ENCODE data around the gene SERPINA4. TPM values are rescaled to one million over a fixed set of nuclear protein-coding genes. Genes with fewer than 3 reads are reported as not detected.
"Not testable (repeated sequence)": the region's sequence is repeated elsewhere in the genome, so short reads cannot be mapped to it uniquely, and the experiment has no call there.

The SERPINA4 gene
- total RNA-seq, 2 experiments from 2014 or later: not detected

DNA sequence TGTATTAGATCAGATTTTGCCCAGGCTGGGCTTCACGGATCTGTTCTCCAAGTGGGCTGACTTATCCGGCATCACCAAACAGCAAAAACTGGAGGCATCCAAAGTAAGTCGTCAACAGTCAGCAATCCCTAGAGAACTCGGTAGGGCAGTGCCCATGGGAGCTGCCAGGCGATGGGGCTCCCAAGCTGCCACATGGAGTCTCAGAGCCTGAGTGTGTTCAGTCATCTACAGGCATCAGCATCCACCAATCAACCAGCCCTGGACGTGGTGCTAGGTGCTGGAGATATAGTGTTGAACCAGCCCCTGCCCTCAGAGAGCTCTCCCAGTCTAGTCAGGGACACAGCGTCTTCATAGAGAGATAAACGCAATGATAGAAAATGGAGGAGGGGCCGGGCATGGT, 6.9 kb downstream of the SERPINA4 start:
- no peaks in the 10 kb centered on the region for H3K9me3 Mint-ChIP-seq (ENCODE audit: low read depth)
- no peaks in the 10 kb centered on the region for H3K4me1 Mint-ChIP-seq
- no peak overlapping the region for H3K4me3 Mint-ChIP-seq
- H3K27me3 Mint-ChIP-seq: no peaks in the 10 kb centered on the region
- DNase-seq (no peak), ATAC-seq (no peak)
- H3K36me3 Mint-ChIP-seq: no peaks in the 10 kb centered on the region
- CTCF ChIA-PET: no interaction called here
- no peak overlapping the region for H3K27ac Mint-ChIP-seq

DNA sequence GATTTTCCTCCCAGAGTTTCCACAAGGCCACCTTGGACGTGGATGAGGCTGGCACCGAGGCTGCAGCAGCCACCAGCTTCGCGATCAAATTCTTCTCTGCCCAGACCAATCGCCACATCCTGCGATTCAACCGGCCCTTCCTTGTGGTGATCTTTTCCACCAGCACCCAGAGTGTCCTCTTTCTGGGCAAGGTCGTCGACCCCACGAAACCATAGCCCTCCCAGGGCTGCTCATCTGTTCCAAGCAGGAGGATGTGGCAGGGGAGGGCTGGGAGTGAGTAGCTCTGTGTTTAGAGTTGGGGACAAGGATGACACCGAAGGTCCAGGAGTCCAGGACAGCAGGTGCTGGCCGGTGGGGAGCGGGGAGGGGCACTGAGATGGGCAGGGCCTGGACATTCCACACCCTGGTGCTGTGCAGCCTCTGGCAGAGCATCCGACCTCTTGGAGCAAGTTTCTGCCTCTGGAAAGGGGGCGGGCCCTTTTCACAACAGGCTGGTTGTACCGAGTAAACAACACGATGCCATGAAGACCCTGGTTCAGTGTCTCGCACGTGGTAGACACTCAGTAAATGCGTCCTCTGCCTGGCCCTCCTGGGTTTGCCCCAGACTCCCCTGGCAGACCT, 8.2 kb downstream of the SERPINA4 start:
- H3K9me3 Mint-ChIP-seq (ENCODE audit: low read depth): no peaks in the 10 kb centered on the region
- ATAC-seq (no peak), DNase-seq (no peak)
- no peak overlapping the region for H3K4me3 Mint-ChIP-seq
- CTCF ChIA-PET: no interaction called here
- no peaks in the 10 kb centered on the region for H3K36me3 Mint-ChIP-seq
- no peaks in the 10 kb centered on the region for H3K27me3 Mint-ChIP-seq
- H3K27ac Mint-ChIP-seq: no peak overlapping the region
- H3K4me1 Mint-ChIP-seq: no peaks in the 10 kb centered on the region

DNA sequence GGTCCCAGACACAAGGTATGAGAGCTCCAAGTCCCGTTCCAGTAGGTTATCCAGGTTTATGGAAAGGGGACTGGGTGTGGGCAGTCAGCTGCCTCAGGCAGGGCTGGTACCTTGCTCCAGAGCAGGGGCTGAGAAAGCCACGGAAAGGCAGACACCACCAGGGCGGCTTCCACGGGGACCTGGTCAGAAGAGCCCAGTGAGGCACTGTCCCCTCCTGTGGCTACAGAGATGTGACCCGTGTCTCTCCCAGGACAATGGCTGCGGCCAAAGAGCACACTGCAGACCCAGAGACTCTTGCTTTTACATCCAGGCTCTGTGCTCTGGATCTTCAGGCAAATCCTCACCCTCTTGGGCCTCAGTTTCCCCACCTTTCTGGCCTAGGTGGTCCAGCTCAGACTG, 8.8 kb downstream of the SERPINA4 start:
- no peaks in the 10 kb centered on the region for H3K4me1 Mint-ChIP-seq
- H3K27ac Mint-ChIP-seq: no peak overlapping the region
- H3K9me3 Mint-ChIP-seq (ENCODE audit: low read depth): no peaks in the 10 kb centered on the region
- CTCF ChIA-PET: no interaction called here
- DNase-seq (no peak), ATAC-seq (no peak)
- no peaks in the 10 kb centered on the region for H3K36me3 Mint-ChIP-seq
- H3K4me3 Mint-ChIP-seq: no peak overlapping the region
- H3K27me3 Mint-ChIP-seq: no peaks in the 10 kb centered on the region

DNA sequence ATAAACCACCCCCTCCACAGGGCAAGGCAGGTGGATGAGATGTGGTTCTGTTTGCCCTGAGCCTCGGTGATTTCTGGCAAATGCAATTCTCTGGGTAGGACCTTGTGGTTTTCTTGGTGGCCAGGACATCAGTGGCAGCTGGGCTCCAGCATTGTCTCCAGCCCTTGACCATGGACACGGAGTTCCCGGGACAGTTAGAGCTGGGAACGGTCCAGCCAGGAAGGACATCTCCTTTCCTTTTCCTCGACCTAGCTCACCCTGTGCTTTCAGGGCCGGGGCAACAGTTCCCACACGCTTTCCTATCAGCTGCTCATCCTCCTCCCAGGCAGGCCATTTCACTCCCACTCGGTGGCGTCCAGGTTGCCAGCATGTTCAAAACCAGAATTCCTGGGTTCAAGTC, 9.2 kb downstream of the SERPINA4 start:
- DNase-seq (no peak), ATAC-seq (no peak)
- H3K4me1 Mint-ChIP-seq: no peaks in the 10 kb centered on the region
- no peaks in the 10 kb centered on the region for H3K36me3 Mint-ChIP-seq
- no peaks in the 10 kb centered on the region for H3K9me3 Mint-ChIP-seq (ENCODE audit: low read depth)
- no peak overlapping the region for H3K4me3 Mint-ChIP-seq
- H3K27me3 Mint-ChIP-seq: no peaks in the 10 kb centered on the region
- CTCF ChIA-PET: no interaction called here
- no peak overlapping the region for H3K27ac Mint-ChIP-seq

DNA sequence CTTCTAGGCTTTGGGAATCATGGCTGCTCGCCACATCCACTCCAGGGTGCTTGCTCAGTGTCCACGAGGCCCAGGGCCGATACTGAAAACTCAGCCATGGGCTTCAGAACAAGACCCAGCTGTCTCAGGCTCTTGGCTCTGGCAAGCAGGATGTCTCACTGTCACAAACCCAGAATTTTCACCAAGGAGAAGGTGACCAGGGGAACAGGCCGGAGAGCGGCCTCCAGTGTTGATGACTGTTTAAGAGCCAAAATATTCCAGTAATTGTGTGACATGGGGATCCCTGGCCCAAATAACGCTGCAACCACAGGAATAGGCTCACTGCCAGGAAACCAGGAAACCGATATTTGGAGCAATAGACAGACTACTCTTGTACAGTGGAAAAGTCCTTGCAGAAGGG, 10.2 kb downstream of the SERPINA4 start:
- Mint-ChIP-seq H3K9me3 (ENCODE audit: low read depth) (no peaks in the 10 kb centered on the region), H3K27ac (no peak overlapping the region), H3K4me1 (no peaks in the 10 kb centered on the region), H3K4me3 (no peak overlapping the region), H3K36me3 (no peaks in the 10 kb centered on the region), H3K27me3 (no peaks in the 10 kb centered on the region)
- DNase-seq: no peak
- ATAC-seq: no peak
- CTCF ChIA-PET: no interaction called here

DNA sequence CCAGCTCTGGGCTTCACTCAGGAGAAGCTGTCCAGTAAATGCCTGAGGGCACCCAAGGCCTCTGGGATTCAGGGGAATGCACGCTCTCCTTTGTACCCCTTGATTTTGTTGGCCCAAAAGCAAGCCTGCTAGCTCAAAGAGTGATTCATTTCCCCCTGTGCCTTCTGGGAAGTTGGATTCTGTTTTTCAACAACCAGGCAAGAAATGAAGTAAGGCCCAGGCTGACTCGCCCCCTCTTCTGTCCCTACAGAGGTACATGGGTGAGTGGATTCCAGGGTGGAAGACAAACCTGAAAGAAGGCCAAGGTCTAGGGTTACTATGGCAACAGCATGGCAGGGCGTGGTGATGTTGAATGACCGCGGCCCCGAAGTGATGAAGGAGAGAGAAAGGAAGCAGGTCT, 10.7 kb downstream of the SERPINA4 start:
- H3K27me3 Mint-ChIP-seq: no peaks in the 10 kb centered on the region
- ATAC-seq: no peak
- H3K36me3 Mint-ChIP-seq: no peaks in the 10 kb centered on the region
- H3K9me3 Mint-ChIP-seq (ENCODE audit: low read depth): no peaks in the 10 kb centered on the region
- no peak for DNase-seq
- no peaks in the 10 kb centered on the region for H3K4me1 Mint-ChIP-seq
- CTCF ChIA-PET: no interaction called here
- H3K4me3 Mint-ChIP-seq: no peak overlapping the region
- H3K27ac Mint-ChIP-seq: no peak overlapping the region

DNA sequence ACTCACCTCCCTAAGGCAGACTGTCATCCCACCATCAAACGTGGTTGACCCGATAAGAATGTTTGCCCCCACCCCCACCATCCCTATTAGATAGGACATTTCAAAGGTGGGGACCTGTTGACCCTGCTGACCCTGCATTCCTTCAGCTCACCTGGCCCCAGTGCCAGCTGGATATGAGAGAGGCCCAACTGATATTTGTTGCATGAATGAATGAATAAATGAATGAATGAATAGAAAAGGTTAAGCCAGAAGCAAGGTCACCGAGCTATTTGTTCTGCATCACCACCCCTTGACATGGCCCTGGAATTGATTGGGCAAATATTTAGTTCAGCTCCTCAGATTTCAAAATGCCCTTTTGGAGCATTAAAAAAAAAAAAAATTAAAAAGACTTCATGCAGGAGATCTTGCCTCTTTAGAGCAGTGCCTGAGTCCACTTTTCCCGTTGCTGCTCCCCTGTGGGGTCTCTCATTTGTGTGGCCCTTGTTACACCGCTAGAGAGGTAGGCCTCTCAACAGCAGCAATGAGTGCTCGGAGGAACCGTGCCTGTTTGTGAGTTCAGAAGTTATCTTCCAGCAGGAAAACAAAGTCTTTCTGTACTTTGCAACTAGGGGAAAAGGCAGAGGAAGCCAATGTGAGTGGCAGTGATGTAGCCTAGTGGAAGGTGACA, 11.5 kb downstream of the SERPINA4 start:
- no peak for DNase-seq
- H3K9me3 Mint-ChIP-seq (ENCODE audit: low read depth): no peaks in the 10 kb centered on the region
- H3K4me3 Mint-ChIP-seq: no peak overlapping the region
- no peak overlapping the region for H3K27ac Mint-ChIP-seq
- no peak for ATAC-seq
- CTCF ChIA-PET: no interaction called here
- no peaks in the 10 kb centered on the region for H3K4me1 Mint-ChIP-seq
- H3K27me3 Mint-ChIP-seq: no peaks in the 10 kb centered on the region
- H3K36me3 Mint-ChIP-seq: no peaks in the 10 kb centered on the region

DNA sequence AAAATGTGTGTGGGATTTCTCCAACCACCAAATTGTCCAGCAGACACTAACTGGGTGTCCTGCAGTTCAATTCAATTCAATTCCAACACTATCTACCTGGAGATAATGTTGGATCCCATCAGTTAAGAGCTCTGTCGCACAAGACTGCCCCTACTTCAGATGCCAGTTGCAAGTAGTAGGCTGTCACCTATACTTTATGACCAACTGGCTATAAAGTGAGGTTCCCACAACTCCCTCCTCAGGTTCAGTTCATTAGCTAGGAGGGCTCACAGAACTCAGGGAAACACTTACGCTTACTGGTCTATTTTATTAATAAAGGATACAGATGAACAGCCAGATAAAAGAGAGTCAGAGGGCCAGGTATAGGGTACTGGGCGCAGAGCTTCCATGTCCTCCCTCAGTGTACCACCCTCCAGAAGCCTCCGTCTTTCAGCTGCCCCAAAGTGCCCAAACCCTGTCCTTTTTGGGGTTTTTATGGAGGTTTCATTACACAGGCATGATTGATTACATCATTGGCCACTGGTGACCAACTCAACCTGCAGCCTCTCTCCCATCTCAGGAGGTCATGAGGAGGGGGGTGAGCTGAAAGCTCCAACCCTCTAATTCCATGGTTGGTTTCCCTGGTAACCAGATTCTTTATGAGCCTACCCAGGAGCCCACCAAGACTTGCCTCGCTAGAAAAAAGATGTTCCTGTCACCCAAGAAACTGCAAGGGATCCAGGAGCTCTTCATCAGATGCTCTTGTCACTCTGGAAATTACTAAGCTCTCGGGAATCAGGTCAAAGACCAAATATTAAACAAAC, 12.4 kb downstream of the SERPINA4 start:
- no peaks in the 10 kb centered on the region for H3K27me3 Mint-ChIP-seq
- no peaks in the 10 kb centered on the region for H3K36me3 Mint-ChIP-seq
- CTCF ChIA-PET: no interaction called here
- H3K4me1 Mint-ChIP-seq: no peaks in the 10 kb centered on the region
- H3K9me3 Mint-ChIP-seq (ENCODE audit: low read depth): no peaks in the 10 kb centered on the region
- DNase-seq (no peak), ATAC-seq (no peak)
- no peak overlapping the region for H3K27ac Mint-ChIP-seq
- no peak overlapping the region for H3K4me3 Mint-ChIP-seq

DNA sequence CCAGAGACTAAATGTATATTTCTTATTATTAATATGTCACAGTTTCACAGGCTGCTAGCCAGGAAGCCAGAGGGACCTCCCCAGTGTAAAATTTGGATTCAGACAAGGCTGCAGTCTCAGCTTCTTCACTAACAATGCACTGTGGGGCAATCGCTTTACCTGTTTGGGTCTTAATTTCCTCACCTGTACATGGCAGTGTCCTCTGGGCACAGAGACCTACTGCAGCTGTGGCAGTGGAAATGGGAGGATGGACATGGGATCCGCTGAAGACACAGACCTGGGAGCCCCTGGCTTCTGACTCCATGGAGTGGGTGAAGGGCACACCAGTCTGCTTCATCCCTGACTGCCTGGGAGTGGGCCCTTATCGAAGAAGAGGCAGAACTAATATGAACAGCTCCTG, 13.1 kb downstream of the SERPINA4 start:
- ATAC-seq (no peak), DNase-seq (no peak)
- Mint-ChIP-seq H3K9me3 (ENCODE audit: low read depth) (no peaks in the 10 kb centered on the region), H3K27ac (no peak overlapping the region), H3K4me1 (no peaks in the 10 kb centered on the region), H3K4me3 (no peak overlapping the region), H3K36me3 (no peaks in the 10 kb centered on the region), H3K27me3 (no peaks in the 10 kb centered on the region)
- CTCF ChIA-PET: no interaction called here

DNA sequence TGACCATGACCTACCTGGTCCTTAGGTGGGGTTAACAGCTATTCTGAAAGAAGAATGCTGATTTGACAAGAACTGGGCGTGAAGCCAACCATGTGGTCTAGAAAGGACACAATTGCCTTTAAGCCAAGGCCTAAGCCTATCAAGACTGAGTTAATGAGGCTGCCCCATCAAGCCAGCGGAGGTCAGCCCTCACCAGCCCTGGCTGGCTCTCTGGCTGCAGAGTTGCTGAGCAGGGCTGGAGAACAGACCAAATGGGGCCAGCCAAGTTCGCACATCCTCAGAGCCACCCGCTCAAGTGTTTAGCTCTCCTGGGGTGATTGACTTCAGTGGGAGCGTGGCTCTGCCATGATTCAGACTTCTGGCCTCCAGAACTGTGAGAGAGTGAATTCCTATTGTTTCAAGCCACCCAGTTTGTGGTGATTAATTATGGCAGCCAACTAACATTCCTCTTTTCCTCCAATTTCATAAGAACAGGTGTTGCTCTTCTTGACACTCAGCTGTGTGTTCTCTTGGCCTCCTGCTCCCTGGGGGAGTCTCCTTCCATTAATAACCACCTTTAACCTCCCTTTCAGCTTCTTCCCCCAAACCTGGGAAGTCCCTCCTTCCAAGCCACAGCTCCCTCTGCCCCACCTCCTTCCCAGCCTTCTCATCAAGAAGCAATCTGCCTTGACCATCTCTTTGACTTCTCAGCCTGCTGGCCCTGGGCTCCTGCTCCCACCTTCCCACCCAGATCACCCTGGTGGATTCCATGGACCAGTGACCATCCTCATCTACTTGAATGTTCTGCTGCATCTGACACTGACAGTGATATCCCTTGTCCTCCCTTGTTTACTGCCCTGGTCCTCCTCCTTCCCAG, 14.7 kb downstream of the SERPINA4 start:
- Mint-ChIP-seq H3K9me3 (ENCODE audit: low read depth) (no peaks in the 10 kb centered on the region), H3K27ac (no peak overlapping the region), H3K4me1 (no peaks in the 10 kb centered on the region), H3K36me3 (no peaks in the 10 kb centered on the region), H3K27me3 (no peaks in the 10 kb centered on the region), H3K4me3 (no peak overlapping the region)
- CTCF ChIA-PET: no interaction called here
- DNase-seq (no peak), ATAC-seq (no peak)

DNA sequence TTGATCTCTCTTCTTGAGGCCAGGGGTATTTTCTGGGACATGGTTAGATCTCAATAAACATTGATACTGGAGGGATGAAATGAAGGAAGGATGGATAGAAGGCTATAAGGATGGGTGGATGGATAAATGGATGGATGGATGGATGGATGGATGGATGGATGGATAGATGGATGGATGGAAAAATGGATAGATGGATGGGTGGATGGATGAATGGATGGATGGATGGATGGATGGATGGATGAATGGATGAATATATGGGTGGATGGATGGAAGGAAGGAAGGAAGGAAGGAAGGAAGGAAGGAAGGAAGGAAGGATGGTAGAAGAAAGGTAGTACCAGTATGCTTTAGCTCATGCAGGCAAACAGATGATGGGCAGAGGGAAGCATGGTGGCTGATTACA, 16.2 kb downstream of the SERPINA4 start:
- ATAC-seq; H3K9me3 Mint-ChIP-seq (ENCODE audit: low read depth); DNase-seq; CTCF ChIA-PET; H3K4me3 Mint-ChIP-seq; H3K27ac Mint-ChIP-seq; H3K36me3 Mint-ChIP-seq; H3K27me3 Mint-ChIP-seq; H3K4me1 Mint-ChIP-seq: not testable (repeated sequence)

DNA sequence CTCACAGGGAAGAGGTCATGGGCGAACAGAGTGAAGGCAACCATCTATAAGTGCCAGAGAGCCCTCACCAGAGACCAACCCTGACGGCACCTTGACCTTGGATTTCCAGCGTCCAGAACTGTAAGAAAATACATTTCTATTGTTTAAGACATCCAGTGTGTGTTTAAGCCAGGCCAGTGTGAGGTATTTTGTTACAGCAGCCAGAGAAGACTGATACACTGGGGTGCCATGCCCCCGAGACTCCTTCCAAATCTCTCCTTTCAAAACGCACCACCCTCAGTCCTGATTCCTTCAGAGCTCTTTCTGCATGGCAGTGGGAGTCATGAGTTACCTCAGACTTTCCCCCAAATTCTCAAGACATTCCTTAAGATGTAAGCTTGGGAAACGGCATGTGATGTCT, 17.5 kb downstream of the SERPINA4 start:
- Mint-ChIP-seq H3K27ac (no peak overlapping the region), H3K4me1 (no peaks in the 10 kb centered on the region), H3K4me3 (no peak overlapping the region), H3K36me3 (no peaks in the 10 kb centered on the region), H3K27me3 (no peaks in the 10 kb centered on the region), H3K9me3 (ENCODE audit: low read depth) (no peaks in the 10 kb centered on the region)
- no peak for DNase-seq
- CTCF ChIA-PET: no interaction called here
- ATAC-seq: no peak

DNA sequence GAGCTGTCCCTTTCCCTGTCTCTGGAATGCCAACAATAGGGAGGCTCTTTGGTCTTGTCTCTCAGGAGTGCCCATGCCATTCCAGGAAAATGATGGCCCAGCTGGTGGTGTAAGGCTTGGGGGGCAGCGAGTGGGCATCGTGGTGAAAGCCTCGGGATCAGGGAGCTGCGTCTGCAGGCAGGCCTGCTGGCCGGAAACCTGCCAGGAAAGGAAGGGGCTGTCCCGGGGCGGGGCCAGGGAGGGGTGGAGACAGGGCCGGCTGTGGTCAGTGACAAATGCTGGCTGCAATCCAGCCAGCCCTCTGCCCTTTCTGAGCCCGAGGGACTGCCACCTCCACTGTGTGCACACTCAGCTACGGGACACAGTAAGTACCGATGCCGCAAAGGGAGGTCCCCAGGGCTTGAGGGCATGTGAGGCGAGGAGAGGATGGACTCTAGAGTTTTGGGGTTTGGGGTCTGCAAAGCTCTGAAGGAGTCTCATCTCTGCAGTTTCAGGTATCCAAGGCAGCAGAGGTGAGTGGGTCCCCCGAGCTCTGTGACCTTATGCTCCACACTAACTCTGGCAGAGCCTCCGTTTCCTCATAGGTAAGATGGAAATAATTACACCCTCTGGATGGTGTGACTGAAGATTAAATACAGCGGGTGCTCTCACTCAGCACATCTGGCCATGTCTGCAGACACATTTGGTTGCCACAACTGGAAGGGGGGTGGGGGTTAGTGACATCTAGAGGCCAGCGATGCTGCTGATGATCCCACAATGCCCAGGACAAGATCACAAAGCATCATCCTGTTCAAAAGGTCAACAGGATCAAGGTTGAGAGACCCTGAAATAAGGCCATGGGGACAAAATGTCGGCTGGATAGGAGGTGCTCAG, 20.1 kb downstream of the SERPINA4 start, which contains the start of gene SERPINA5:
Gene SERPINA5 (plus strand): TSS at position 300 of the 873 bp plus-strand sequence. CDS start 5,937 bp downstream, outside the sequence.
- H3K4me1 Mint-ChIP-seq: no peaks in the 10 kb centered on the region
- no peak within 1 kb of the TSS for H3K4me3 Mint-ChIP-seq
- no peak within 1 kb of the TSS for H3K27ac Mint-ChIP-seq
- CTCF ChIA-PET: no interaction called here
- DNase-seq (no peak), ATAC-seq (no peak)
- H3K36me3 Mint-ChIP-seq: no peaks in the 10 kb centered on the region
- no peaks in the 10 kb centered on the region for H3K9me3 Mint-ChIP-seq (ENCODE audit: low read depth)
- no peaks in the 10 kb centered on the region for H3K27me3 Mint-ChIP-seq
